ENCODE results near the gene NCBP1.
A peak's percentile ranks its signal among the peaks of the same experiment; 100 is the strongest.
"Not testable (repeated sequence)": the region's sequence is repeated elsewhere in the genome, so short reads cannot be mapped to it uniquely, and the experiment has no call there.

NCBP1 gene

GRCh38 chr9:97632985-97633858 is at the start of gene NCBP1, which contains the start of gene TSTD2:
TSS of gene NCBP1 (plus strand) at chr9:97633821. CDS start at chr9:97633882, 61 bp downstream.
TSS of gene TSTD2 (minus strand) at chr9:97633368. CDS start at chr9:97627562, 5,806 bp downstream.
- DNase-seq, result peak; percentile 91

DNA sequence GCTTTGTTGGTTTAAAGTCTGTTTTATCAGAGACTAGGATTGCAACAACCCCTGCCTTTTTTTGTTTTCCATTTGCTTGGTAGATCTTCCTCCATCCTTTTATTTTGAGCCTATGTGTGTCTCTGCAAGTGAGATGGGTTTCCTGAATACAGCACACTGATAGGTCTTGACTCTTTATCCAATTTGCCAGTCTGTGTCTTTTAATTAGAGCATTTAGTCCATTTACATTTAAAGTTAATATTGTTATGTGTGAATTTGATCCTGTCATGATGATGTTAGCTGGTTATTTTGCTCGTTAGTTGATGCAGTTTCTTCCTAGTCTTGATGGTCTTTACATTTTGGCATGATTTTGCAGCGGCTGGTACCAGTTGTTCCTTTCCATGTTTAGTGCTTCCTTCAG is 48.8 kb upstream of the NCBP1 start:
- not testable (repeated sequence) for DNase-seq

- not testable (repeated sequence) for DNase-seq
Observed at GRCh38 chr9:97586909-97587308, 46.7 kb upstream of the NCBP1 start.

DNA sequence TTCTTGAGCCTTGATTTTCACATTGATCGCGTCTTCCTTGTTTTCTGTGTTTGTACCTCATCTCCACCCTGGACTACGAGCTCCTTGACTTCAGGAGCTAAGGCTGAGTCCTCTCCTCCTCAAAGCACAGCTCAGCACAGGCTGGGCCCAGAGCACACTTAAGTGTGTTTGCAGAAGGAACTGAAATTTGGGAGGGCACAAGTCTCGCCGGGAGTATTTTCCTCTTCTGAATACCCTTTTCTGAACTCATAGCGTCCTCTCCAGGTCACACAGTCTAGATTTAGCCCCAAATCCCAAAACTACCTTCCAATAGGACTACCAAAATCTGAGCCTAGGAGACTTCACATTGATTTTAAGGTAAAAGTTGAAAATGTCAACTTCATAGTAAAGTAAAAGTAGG is 42.1 kb upstream of the NCBP1 start:
- no peak for DNase-seq

GRCh38 chr9:97592126-97592525 is 41.5 kb upstream of the NCBP1 start:
- no peak for DNase-seq

DNA sequence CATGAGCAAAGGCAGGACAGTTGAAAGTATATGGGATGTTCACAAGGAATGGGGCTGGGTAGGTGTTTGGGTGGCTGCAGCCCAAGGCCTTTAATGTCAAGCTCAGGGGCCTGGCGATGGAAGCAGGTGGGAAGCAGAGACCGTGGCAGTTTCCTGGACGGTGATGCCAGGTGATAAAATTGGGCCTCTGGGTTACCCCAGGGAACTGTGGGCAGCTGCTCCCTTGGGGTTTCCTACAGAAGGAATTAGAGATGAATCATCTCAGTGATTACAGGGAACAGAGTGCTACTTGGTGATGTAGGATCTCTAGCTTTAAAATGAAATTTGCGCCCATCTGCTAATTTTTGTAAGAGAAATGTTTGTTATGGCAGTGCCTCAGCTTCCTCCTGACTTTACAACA is 39.7 kb upstream of the NCBP1 start:
- DNase-seq, result no peak

GRCh38 chr9:97594381-97594921 is 39.2 kb upstream of the NCBP1 start:
- DNase-seq, result no peak

- no peak for DNase-seq
Observed at GRCh38 chr9:97596906-97597305, 36.7 kb upstream of the NCBP1 start.

GRCh38 chr9:97598461-97599288 is 34.9 kb upstream of the NCBP1 start:
- DNase-seq, result peak; percentile 57

DNA sequence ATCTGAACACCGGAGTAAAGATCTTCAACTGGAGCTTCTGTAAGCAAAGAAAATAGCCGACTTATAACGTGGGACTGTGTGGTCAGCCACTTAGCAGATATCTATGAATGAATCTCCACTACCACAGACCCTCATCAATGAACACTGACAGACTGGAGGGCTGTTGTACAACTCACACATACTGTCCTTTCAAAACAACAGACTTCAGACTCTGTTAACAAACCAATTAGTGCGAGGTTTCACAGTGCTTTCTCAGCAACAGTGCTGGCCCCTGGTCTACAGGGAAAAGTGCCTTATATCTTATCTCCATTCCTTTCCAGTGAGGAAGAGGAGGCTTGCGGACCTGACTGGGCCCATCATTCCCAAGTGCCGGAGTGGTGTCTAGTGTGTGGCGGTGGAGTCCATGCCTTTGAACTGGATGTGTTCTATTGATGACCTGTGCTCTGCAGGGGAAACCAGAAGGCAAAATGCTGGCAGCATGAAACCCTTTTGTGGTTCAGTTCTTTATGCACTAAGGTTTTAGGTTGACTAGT is 34.2 kb upstream of the NCBP1 start:
- no peak for DNase-seq

- DNase-seq, result no peak
Observed at GRCh38 chr9:97600531-97601227, 32.9 kb upstream of the NCBP1 start.

DNA sequence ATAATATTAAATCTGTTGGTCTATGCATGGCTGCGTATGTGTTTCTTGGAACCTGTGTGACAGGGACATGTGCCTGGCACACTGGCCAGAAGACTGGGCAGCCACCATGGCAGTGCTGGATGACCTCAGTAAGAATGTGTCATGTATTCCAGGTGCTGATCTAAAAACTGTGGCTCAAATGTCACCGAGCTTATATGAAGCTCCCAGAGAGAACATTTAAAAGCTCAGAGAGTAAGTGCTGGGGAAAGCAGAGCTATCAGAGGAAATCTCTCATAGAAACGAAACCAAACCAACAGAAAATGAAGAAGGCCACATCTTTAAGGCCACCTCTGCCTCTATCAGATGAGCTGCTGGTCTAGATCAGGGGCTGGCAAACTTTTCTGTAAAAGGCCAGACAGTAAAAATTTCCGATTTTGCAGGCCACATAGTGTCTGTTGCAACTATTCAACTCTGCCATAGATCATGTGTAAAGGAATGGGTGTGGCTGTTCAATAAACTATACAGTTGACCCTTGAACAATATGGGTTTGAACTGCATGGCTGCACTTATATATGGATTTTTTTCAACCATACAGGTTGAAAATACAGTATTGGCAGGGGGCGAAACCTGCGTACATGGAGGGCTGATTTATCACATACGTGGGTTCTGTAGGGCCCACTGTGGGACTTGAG is 32.3 kb upstream of the NCBP1 start:
- no peak for DNase-seq

GRCh38 chr9:97602430-97602829 is 31.2 kb upstream of the NCBP1 start:
- no peak for DNase-seq

GRCh38 chr9:97604901-97605645 is 28.5 kb upstream of the NCBP1 start:
- no peak for DNase-seq

GRCh38 chr9:97615439-97616072 is 18.1 kb upstream of the NCBP1 start:
- DNase-seq, result peak; percentile 45

- no peak for DNase-seq
Observed at GRCh38 chr9:97617939-97618416, 15.6 kb upstream of the NCBP1 start.

GRCh38 chr9:97620063-97620462 is 13.6 kb upstream of the NCBP1 start:
- not testable (repeated sequence) for DNase-seq

GRCh38 chr9:97622483-97622882 is 11.1 kb upstream of the NCBP1 start:
- not testable (repeated sequence) for DNase-seq

DNA sequence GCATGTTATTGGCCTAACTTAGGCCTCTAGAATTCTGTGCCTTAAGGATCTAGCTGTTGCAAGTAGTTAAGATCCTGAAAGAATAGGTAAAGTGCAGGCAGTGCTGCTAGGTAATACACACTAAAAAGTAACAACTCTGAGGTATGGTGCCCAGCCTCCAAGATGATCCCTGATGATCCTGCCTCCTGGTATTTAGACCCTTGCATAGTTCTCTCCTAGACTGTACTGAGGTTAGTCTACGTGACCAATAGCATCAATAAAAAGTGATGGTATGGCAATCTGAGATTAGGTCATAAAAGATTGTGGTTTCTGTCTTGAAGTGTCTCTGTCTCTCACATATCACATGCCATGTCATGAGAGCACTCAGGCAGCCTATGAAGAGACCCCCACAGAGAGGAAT is 9.7 kb upstream of the NCBP1 start:
- DNase-seq, result no peak

- no peak for DNase-seq
Observed at GRCh38 chr9:97625620-97626019, 8.0 kb upstream of the NCBP1 start.

- DNase-seq, result no peak
Observed at GRCh38 chr9:97627624-97628023, 6.0 kb upstream of the NCBP1 start.
